Measurements from ENCODE around the gene OR51I1.

OR51I1 gene

GRCh38 chr11:5441414-5441813 lies at the start of gene OR51I1:
Gene OR51I1 (minus strand): TSS chr11:5441514. CDS start chr11:5441514, 0 bp downstream.
- DNase-seq: no peak

GRCh38 chr11:5489576-5490357 lies 48.5 kb upstream of the OR51I1 start:
- no peak for DNase-seq

- no peak for DNase-seq
These were observed 47.6 kb upstream of the OR51I1 start for GRCh38 chr11:5488798-5489399.

GRCh38 chr11:5488385-5488784 lies 47.1 kb upstream of the OR51I1 start, which contains the start of gene OR52D1:
Gene OR52D1 (plus strand): TSS chr11:5488685. CDS start chr11:5488707, 22 bp downstream.
- DNase-seq: no peak

GRCh38 chr11:5486421-5486820 lies 45.1 kb upstream of the OR51I1 start:
- DNase-seq: no peak

GRCh38 chr11:5486003-5486402 lies 44.7 kb upstream of the OR51I1 start:
- DNase-seq: no peak

- no peak for DNase-seq
These were observed 35.0 kb upstream of the OR51I1 start for GRCh38 chr11:5476186-5476819.

- no peak for DNase-seq
These were observed 32.6 kb upstream of the OR51I1 start for GRCh38 chr11:5473921-5474320.

- DNase-seq: no peak
These were observed 26.2 kb upstream of the OR51I1 start for GRCh38 chr11:5467527-5467926.

GRCh38 chr11:5460983-5461621 lies 19.8 kb upstream of the OR51I1 start:
- no peak for DNase-seq

- DNase-seq: no peak
These were observed 8.1 kb upstream of the OR51I1 start for GRCh38 chr11:5449432-5449831.

GRCh38 chr11:5449023-5449422 lies 7.7 kb upstream of the OR51I1 start, which contains the start of gene OR51I2:
Gene OR51I2 (plus strand): TSS chr11:5449323. CDS start chr11:5453489, 4,166 bp downstream.
- no peak for DNase-seq

GRCh38 chr11:5443835-5444393 lies 2.6 kb upstream of the OR51I1 start:
- DNase-seq: no peak

GRCh38 chr11:5423131-5423530 lies 18.2 kb downstream of the OR51I1 start:
- no peak for DNase-seq

- DNase-seq: no peak
These were observed 19.5 kb downstream of the OR51I1 start, which contains the start of gene OR51Q1 for GRCh38 chr11:5421811-5422210. Gene OR51Q1 (plus strand): TSS chr11:5422111. CDS start chr11:5422201, 90 bp downstream.

- DNase-seq: no peak
These were observed 20.3 kb downstream of the OR51I1 start for GRCh38 chr11:5420993-5421392.

- DNase-seq: no peak
These were observed 36.1 kb downstream of the OR51I1 start for GRCh38 chr11:5405173-5405572.

- DNase-seq: no peak
These were observed 42.4 kb downstream of the OR51I1 start for GRCh38 chr11:5398936-5399335.

- DNase-seq: no peak
These were observed 47.2 kb downstream of the OR51I1 start for GRCh38 chr11:5394091-5394490.
